ENCODE results near the gene ZC3H7A. TPM values are rescaled to one million over a fixed set of nuclear protein-coding genes. Genes with fewer than 3 reads are reported as not detected.

The ZC3H7A gene
- total and polyA plus RNA-seq, 9 of the 15 experiments (the other 6 are each of a cell fraction or from before 2014, with no cell fraction given) = 19.8 to 49.1 (median 28.2) TPM

DNA sequence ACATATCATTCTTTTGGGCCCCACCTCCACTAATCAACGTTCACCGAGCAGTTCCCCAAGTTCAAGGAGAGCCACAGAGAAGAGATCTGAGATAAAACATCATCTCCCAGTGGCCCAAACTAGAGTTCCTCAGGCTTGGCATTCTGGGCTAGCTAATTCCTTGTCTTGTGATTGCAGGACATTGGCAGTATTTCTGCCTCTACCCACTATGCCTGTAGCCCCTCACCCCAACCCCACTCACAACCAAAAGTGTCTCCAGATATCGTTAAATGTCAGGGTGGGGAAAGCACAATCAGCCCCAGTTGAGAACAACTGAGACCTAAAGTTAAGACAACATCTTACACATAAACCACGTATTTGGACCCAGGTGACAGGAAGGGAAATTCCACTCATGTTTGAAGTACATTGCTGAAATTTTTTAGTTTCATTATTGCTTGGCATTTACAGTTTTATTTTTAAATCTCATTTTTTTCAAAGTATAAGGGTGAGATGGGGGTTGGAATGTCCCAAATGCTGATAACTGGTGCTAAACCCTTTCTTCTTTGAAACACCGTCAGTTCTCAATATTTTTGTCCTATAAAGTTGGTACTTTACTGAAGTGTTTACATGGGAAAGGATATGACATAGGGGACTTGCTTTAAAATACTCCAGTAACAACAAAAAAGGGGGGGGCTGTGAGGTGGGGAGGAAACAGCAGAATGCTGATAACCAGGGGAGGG, 13.6 kb downstream of the ZC3H7A start:
- peaks cover 74% of the 10 kb centered on the region for H3K79me2 ChIP-seq (ENCODE audit: control insufficient read depth, insufficient read depth, low read length)
- peak overlapping the region; percentile 72 for H3K4me2 ChIP-seq (ENCODE audit: insufficient read depth, low read length)
- FAIRE-seq (no peak), DNase-seq (ENCODE audit: extremely low read depth in 1 of 4, low spot score in 3 of 4) (peak; percentile 28 to 58 (median 38)), ATAC-seq (peak; percentile 81)
- no peaks in the 10 kb centered on the region for H3K9me1 ChIP-seq (ENCODE audit: control insufficient read depth, insufficient read depth, low read length)
- CTCF ChIA-PET (ENCODE audit: low intra/inter-chr PET ratio) = no interaction called here
- no peaks in the 10 kb centered on the region for H3K27me3 ChIP-seq (ENCODE audit: control insufficient read depth in 2 of 2, insufficient read depth in 2 of 2, low read length in 2 of 2)
- H3K9ac ChIP-seq (ENCODE audit: insufficient read depth in 1 of 2, low read depth in 2 of 2, low read length in 2 of 2) = peak overlapping the region; percentile 45 to 49; a peak in 3 of 4 replicates
- intact Hi-C loops (cut with micrococcal nuclease) = no loop called here
- BruUV-seq (replicated peaks) = no TSS peak
- no peak overlapping the region for H2AFZ ChIP-seq (ENCODE audit: low read depth, low read length)
- peaks cover 33% of the 10 kb centered on the region; the same call in 2 of the 3 replicates for H3K36me3 ChIP-seq (ENCODE audit: control insufficient read depth, insufficient read depth, low read length)
- no peak overlapping the region for H3K4me3 ChIP-seq
- H3K27ac ChIP-seq (ENCODE audit: extremely low read depth, low read depth, low read length) = peak overlapping the region; percentile 15; the same call in 2 of the 3 replicates
- no peaks in the 10 kb centered on the region for H3K9me3 ChIP-seq (replicated peaks; ENCODE audit: control insufficient read depth, insufficient read depth, low read depth, low read length)
- 4% methylated on average over 5 of the region's 5 CpGs for WGBS (ENCODE audit: insufficient coverage, low coverage, missing lambda C conversion rate)
- TF ChIP-seq FOXK2 (conservative IDR thresholded peaks at IDR 0.05 in 1 of 2, IDR thresholded peaks at IDR 0.05 in 1 of 2; ENCODE audit: low read depth in 2 of 2) (0 out of 4 replicates have a peak, but pooled peaks of 1 of the 2 experiments have one; percentile 17), EP300 (IDR thresholded peaks at IDR 0.05; ENCODE audit: low read length) (peak; percentile 3; the same call in 1 of the 2 replicates), DPF2 (IDR thresholded peaks at IDR 0.05) (peak; percentile 29; the same call in 1 of the 2 replicates), SRSF1 (IDR thresholded peaks at IDR 0.05; ENCODE audit: low read depth, low read length) (no peak)
- TF ChIP-seq, protein P1, sequence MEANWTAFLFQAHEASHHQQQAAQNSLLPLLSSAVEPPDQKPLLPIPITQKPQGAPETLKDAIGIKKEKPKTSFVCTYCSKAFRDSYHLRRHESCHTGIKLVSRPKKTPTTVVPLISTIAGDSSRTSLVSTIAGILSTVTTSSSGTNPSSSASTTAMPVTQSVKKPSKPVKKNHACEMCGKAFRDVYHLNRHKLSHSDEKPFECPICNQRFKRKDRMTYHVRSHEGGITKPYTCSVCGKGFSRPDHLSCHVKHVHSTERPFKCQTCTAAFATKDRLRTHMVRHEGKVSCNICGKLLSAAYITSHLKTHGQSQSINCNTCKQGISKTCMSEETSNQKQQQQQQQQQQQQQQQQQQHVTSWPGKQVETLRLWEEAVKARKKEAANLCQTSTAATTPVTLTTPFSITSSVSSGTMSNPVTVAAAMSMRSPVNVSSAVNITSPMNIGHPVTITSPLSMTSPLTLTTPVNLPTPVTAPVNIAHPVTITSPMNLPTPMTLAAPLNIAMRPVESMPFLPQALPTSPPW (CRISPR knock-in tag; IDR thresholded peaks at IDR 0.05) = peak; percentile 89
- H3K4me1 ChIP-seq (replicated peaks in 1 of 2; ENCODE audit: control insufficient read depth in 2 of 2, insufficient read depth in 2 of 2, low read length in 2 of 2) = peaks cover 7 to 19% of the 10 kb centered on the region in 2 experiments
- in situ Hi-C loops (cut with MboI) = no loop called here
- peaks cover 10% of the 10 kb centered on the region; the same call in 1 of the 2 replicates for H4K20me1 ChIP-seq (replicated peaks; ENCODE audit: control insufficient read depth, insufficient read depth, low read length)
- POLR2A ChIA-PET = interaction anchor here (0.6 to 3.3 kb wide), 6 partner anchors 7 to 41 kb away, joined by 3 to 18 read pairs (median 5); partner anchors contain the start of genes TXNDC11 and ZC3H7A
